Measurements from ENCODE around the gene ZSWIM5.
"Not testable (repeated sequence)": the region's sequence is repeated elsewhere in the genome, so short reads cannot be mapped to it uniquely, and the experiment has no call there.

The ZSWIM5 gene

DNA sequence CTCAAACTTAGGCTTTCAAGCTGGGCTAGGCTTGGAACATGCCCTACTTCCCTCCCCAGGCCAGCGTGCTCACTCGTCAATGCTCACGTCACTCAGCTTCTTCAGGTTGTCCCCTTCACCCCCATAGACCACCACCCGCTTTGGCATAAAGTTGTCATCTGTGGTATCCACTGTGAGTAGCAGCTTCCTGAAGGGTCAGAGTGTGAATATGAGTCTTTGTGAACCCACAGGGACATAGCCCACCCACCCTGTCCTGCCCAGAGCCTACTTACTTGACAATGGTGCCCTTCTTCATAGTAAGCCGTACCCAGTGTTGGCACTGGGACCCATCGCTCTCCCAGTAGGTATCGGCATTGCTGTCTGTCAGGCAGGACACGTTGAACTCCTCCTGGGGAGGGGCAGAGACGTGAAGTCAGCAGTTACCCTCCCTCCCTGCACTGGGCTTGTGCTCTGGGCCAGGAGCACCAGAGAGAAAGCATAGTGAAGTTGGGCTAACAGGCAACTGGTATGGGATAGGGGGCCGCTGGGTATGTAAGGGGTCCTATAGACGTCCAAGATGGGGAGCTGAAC is 197.0 kb downstream of the ZSWIM5 start:
- in situ Hi-C loops (cut with MboI; ENCODE audit: low sequenced_read_pairs): loop anchor here (25.0 kb wide), 2 partner anchors 197 to 553 kb away; partner anchors contain the start of genes AKR1A1, BTBD19, DYNLT4 and PLK3

DNA sequence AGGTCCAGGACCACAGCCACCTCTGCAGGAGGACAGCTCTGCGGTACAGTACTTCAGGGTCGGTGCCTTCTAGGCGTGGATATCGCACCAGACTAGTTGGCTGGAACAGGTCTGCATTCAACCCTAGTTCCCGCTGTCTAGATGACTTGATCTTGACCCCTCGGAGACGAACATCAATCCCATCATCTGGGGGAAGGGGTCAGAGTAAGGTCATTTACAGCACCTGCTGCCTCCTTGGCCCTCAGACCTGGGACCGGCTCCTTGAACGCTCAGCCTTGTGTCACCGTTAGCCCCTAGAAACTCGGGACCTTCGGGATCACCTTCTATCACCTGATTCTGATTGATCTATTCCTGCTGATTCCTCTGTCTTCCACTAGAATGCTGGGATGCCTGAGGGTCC is 197.9 kb downstream of the ZSWIM5 start:
- in situ Hi-C loops (cut with MboI; ENCODE audit: low sequenced_read_pairs): loop anchor here (25.0 kb wide), 2 partner anchors 196 to 554 kb away; partner anchors contain the start of genes AKR1A1, BTBD19, DYNLT4 and PLK3

DNA sequence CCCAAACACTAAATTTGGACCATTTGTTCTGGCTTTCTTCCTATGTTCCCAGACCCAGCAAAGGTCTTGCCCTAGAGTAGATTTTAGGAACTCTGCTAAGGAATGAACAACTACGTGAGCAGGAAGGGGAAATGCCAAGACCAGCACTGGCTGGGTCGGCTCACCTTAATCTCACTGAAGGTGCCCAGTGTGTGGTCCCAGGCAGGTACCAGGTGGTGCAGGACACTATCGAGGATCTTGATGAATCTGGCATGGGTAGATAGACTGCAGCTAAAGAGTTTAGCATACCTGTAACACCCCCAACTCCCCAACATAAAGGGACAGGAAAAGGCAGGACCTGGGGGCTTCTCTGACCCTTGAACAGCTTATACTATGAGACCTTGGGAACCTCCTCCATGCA is 198.3 kb downstream of the ZSWIM5 start:
- in situ Hi-C loops (cut with MboI; ENCODE audit: low sequenced_read_pairs): loop anchor here (25.0 kb wide), 2 partner anchors 196 to 554 kb away; partner anchors contain the start of genes AKR1A1, BTBD19, DYNLT4 and PLK3

DNA sequence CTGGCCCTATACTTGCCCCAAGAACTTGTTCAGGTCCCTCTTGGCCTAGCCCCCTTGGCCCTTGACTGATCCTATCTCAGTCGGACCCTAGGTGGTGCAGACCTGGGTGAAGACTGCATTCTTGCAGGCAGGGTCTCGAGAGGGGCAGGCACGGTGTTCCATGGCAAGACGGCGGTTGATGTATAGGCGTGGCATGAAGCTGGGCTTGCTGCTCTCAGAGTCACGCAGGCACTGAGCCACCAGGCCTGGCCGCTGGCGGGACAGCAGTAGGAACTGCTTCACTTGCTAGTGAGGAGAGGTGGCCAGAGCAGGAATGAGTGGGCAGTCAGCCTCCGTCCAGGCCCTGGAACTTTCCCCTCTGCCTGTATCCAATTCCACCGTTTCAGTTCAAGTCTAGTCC is 199.1 kb downstream of the ZSWIM5 start:
- in situ Hi-C loops (cut with MboI; ENCODE audit: low sequenced_read_pairs): loop anchor here (25.0 kb wide), 2 partner anchors 195 to 555 kb away; partner anchors contain the start of genes AKR1A1, BTBD19, DYNLT4 and PLK3

DNA sequence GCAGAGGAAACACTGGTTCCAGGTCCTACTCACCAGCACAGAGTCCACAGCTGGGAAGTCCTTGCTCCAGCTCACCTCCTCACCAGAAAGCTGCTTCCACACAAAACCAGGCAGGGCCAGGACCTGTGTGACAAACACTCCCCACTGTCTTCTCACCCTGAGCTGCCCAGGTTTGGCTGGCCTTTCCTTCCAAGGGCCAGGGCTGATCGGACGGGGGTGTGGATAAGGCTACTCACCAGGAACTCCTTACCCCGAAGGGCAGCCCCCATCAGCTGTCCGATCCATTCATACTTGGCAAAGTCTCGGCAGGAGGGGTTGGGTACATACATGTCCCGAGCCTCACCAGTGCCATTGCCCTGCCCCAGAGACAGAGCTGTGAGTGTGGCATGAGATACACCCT is 200.6 kb downstream of the ZSWIM5 start:
- in situ Hi-C loops (cut with MboI; ENCODE audit: low sequenced_read_pairs): loop anchor here (25.0 kb wide), 2 partner anchors 193 to 557 kb away; partner anchors contain the start of genes AKR1A1, BTBD19, DYNLT4 and PLK3

DNA sequence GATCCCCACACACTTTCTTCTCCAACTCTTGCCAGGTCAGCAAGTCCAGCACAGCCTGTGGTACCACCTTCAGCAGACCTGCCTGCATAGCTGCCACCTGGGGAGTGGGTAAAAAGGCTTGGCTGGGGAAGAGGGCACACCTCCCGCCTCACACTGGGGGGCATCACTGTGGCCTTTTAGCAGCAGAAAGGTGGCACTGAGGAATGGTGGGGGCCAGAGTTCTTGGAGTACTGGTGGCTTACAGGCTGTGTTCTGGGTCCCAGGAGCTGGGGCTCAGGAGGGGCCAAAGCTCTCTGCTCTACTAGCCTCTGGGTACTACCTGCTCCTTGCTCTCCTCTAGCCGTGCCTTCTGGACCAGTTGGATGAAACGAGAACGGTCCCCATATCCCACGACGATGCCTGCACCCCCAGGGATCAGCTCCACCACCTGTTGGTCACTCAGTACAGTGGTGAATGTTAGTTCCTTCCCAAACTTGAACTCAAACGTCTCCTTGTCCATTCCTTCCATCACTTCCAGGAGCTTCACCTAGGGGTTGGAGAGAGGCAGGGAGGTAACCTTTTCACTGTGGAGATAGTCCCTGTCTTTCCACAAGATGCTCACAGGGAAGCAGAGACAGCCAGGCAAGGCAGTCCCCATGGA is 202.0 kb downstream of the ZSWIM5 start:
- in situ Hi-C loops (cut with MboI; ENCODE audit: low sequenced_read_pairs): loop anchor here (25.0 kb wide), 2 partner anchors 192 to 558 kb away; partner anchors contain the start of genes AKR1A1, BTBD19, DYNLT4 and PLK3

DNA sequence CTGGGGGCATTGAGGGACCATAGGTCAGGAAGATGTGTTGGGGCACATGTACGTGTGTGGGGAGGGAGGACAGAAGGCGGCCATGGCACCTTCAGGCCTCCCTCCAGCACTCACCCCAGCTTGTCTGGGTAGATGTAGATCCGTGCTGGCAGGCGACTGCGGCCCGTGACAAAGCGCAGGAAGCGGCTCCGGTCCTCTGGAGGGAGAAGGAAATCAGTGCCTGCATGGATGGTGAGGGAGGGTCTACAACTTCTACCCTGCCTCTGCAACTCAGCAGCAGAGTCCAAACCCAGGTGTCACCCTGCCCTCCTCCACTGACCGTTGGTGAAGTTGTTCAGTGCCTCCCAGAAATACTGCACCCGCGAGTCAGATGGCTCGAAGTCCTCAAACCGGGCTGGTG is 202.7 kb downstream of the ZSWIM5 start:
- in situ Hi-C loops (cut with MboI; ENCODE audit: low sequenced_read_pairs): loop anchor here (25.0 kb wide), 2 partner anchors 191 to 559 kb away; partner anchors contain the start of genes AKR1A1, BTBD19, DYNLT4 and PLK3

DNA sequence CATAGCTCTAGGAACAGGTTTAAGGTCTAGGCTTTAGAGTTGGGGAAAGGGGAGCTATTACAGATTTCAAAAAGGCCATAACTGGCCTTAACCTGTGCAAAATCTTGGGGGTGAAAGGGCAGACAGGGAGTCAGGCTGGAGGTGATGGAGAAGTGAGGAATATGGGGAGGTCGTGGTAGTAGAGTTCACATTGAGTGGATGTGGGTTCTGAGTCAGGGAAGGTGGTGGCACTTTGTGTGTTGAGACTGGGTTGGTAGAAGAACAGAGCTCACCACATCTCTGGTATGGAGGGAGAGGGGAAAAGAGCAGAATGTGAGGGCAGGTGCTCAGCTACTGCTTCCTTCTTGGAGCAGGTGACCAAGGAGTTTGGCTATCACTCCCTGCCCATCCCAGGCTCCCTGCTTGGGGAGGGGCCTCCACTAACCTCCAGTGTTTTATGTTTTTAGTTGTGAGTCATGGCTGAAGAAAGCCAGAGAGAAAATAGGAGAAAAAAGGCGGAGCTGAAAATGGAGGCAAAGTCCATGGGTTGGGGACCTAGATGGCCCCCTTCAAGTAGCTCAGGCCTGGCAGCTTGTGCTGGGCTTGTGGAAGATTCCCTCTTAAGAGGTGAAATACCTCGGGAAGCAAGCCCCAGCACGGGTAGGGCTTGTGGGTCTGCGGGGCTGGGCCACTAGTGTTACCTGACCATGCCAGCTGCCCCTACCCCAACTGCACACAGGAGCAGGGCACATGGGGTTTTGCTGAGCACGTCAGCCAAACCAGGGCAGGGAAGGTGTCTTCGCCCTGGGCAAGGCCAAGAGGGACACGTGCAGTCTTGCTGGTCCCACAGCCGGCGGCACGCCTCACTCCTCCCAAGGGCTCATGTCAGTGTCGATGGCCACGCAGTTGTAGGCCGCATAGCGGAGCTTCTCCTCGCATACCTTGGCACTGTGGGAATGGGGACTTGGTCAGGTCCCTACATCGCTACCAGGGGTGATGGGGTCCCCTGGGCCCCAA is 203.5 kb downstream of the ZSWIM5 start:
- in situ Hi-C loops (cut with MboI; ENCODE audit: low sequenced_read_pairs): loop anchor here (25.0 kb wide), 2 partner anchors 191 to 559 kb away; partner anchors contain the start of genes AKR1A1, BTBD19, DYNLT4 and PLK3

DNA sequence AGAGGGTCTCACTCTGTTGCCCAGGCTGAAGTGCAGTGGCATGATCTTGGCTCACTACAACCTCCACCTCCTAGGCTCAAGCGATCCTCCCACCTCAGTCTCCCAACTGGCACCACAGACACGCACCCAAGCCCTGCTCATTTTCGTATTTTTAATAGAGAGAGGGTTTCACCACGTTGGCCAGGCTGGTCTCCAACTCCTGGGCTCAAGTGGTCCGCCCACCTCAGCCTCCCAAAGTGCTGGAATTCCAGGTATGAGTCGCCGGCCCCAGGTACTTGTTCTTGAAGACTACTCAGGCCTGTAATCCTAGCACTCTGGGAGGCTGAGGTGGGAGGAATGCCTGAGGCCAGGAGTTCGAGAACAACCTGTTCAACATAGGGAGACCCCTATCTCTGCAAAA is 204.8 kb downstream of the ZSWIM5 start:
- in situ Hi-C loops (cut with MboI; ENCODE audit: low sequenced_read_pairs): loop anchor here (25.0 kb wide), 2 partner anchors 189 to 561 kb away; partner anchors contain the start of genes AKR1A1, BTBD19, DYNLT4 and PLK3

DNA sequence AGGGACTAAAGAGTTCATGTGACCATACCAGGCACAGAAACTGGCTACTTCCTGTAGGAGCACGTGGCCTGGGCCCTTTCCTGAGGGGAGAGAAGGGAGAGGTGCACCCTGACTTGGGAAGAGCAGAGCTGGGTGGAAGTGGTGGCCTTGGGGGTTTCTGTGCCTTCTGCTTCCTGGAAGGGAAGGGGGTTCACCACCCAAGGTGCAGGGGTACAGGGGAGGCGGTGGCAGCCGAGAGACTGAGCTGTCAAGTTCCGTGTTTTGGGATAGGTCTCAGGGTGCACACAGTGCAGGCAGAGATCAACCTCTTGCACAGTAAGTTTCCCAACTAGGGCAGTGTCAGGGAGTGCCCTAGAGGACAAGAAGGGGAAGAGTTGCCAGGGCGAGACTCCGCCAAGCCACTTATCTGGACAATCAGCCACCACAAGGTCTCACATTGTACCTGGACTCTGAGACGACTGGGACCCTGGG is 205.4 kb downstream of the ZSWIM5 start:
- in situ Hi-C loops (cut with MboI; ENCODE audit: low sequenced_read_pairs): loop anchor here (25.0 kb wide), 2 partner anchors 189 to 561 kb away; partner anchors contain the start of genes AKR1A1, BTBD19, DYNLT4 and PLK3

DNA sequence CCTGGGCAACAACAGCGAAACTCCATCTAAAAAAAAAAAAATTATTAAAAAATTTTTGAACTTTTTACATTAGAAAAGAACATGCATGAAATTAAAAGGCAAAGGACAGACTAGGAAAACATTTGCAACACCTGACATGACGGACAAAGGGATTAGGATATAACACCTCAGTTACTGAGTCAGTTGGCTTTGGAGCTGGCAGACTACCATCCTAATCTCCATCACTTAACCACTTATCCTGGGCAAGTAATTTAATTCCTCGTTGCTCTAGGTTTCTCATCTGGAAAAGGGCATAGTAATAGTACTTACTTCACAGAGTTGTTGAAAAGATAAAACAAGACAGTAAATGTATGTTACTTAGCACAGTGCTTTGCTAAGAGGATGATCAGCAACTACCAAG is 207.2 kb downstream of the ZSWIM5 start:
- in situ Hi-C loops (cut with MboI; ENCODE audit: low sequenced_read_pairs): no loop called here

DNA sequence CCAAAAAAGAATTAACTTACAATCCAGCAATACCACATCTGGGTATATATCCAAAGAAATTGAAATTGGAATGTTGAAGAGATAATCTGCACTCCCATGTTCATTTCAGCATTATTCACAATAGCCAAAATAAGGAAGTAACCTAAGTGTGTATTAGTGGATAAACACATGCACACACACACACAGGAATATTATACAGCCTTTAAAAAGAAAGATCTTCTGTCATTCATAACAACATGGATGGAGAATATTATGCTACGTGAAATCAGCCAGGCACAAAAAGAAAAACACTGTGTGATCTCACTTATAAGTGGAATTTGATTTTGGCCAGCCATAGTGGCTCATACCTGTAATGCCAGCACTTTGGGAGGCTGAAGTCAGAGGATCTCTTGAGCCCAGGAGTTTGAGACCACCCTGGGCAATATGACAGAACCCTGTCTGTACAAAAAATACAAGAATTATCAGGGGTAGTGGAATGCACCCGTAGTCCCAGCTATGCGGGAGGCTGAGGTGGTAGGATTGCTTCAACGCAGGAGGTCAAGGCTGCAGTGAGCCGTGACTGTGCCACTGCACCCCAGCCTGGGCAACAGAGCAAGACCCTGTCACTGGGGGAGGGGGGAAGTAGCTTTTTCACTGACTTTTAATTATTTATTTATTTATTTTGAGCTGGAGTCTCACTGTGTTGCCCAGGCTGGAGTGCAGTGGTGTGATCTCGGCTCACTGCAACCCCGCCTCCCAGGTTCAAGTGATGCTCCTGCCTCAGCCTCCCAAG is 210.8 kb downstream of the ZSWIM5 start:
- in situ Hi-C loops (cut with MboI; ENCODE audit: low sequenced_read_pairs): no loop called here

DNA sequence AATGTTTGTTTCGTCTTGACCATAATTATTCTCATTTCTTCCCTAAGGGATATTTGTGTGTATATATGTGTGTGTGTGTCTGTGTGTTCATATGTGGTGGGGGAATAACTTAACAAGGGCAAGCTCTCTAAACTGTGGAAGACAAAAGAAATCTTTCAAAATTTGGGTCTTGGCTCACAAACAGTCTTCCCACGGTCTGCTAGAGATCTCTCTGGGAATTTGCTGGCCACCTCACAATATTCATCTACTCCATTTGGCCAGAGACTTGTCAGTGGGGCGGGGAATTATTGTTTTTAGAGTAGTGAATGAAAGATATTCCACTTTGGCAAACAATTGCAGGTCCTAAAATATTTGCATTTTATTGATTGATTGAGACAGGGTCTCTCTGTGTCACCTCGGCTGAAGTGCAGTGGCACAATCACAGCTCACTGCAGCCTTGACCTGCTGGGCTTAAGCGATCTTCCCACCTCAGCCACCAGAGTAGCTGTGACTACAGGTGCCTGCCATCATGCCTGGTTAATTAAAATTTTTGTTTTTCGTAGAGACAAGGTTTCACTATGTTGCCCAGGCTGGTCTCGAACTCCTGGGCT is 212.0 kb downstream of the ZSWIM5 start:
- in situ Hi-C loops (cut with MboI; ENCODE audit: low sequenced_read_pairs): no loop called here

DNA sequence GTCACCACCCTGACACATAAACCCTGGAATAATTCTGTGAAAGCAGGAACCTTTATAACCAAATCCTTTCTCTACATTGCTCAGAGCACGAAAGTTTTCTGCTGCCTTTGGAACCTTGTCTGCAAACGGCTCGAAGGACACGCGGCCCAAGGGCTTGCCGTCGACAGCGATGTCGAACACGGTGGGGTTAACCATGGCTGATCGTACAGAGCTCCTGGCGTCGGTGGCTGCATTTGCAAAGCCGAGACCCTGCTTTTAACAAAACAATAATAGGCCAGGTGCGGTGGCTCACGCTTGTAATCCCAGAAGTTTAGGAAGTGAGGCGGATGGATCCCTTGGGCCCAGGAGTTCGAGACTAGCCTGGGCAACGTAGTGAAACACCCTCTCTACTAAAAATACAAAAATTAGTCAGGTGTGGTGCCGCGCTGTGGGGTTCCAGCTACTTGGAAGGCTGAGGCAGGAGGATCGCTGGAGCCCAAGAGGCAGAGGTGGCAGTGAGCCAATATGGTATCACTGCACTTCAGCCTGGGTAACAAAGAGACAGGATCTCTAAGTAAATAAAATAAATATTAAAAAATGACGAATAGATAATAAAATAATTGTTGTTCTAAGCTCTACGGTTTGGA is 217.8 kb downstream of the ZSWIM5 start:
- in situ Hi-C loops (cut with MboI; ENCODE audit: low sequenced_read_pairs): no loop called here

DNA sequence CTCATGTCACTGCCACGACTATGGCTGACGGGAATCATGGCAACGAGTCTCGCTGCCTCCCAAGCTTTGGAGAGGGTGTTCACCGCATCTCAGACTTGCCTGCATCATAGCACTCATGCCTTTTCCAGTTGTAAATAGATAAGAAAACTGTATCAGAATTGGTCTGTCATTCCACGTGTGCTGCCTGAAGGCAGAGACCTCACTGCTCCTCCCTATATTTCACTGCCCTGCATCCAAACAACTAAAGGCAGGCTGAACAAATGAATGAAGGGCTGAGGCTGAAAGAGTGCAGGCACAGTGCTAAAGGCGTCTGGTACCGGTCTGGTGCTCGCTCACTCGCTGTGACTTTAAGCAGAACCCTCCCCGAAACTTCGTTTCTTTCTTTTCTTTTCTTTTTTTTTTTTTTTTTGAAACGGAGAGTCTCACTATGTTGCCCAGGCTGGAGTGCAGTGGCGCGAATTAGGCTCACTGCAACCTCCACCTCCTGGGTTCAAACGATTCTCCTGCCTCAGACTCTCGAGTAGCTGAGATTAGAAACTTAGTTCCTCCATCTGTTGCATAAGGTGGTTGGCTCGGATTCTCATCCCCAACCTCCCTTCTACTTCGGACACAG is 220.6 kb downstream of the ZSWIM5 start:
- in situ Hi-C loops (cut with MboI; ENCODE audit: low sequenced_read_pairs): no loop called here

DNA sequence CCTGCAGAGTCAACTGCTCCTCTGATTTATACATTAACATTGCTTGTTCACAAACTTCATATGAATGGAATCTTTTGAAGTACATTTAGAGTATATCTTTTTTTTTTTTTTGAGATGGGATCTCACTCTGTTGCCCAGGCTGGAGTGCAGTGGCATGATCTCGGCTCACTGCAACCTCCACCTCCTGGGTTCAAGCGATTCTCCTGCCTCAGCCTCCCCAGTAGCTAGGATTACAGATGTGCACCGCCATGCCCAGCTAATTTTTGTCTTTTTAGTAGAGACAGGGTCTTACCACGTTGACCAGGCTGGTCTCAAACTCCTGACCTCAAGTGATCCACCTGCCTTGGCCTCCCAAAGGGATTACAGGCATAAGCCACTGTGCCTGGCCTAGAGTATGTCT is 229.0 kb downstream of the ZSWIM5 start:
- in situ Hi-C loops (cut with MboI; ENCODE audit: low sequenced_read_pairs): not testable (repeated sequence)

DNA sequence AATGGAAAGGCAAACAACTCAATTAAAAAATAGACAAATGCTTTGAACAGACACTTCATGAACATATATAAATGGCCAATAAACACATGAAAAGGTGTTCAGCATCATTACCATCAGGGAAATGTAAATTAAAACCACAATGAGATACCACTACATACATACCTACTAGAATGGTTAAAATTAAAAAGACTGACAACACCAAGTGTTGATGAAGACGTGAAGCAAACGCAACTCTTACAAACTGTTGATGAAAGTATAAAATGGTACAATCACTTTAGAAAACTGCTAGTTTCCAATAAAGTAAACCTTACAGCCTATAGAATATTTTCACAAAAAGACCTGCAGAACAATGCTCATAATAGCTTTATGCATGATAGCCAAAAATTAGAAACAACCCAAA is 230.2 kb downstream of the ZSWIM5 start:
- in situ Hi-C loops (cut with MboI; ENCODE audit: low sequenced_read_pairs): no loop called here

DNA sequence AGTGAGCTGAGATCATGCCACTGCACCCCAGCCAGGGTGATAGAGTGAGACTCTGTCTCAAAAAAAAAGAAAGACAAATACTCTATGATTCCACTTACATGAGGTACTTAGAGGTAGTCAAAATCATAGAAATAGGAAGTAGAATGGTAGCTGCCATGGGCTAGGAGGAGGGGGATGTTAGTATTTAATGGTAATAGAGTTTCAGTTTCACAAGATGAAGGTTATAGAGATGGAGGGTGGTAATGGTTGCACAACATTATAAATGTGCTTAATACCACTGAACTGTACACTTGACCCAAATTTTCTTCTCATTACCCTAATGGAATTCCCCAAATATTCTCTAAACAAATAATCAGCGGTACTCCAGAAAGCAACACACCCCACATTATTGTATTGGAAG is 232.8 kb downstream of the ZSWIM5 start:
- in situ Hi-C loops (cut with MboI; ENCODE audit: low sequenced_read_pairs): no loop called here
